ENCODE data around the gene VAPB. TPM values are rescaled to one million over a fixed set of nuclear protein-coding genes. Genes with fewer than 3 reads are reported as not detected.

Gene VAPB
- total RNA-seq, 4 donors from 2014 or later, result 24.6 to 30.8 (median 29.4) TPM

DNA sequence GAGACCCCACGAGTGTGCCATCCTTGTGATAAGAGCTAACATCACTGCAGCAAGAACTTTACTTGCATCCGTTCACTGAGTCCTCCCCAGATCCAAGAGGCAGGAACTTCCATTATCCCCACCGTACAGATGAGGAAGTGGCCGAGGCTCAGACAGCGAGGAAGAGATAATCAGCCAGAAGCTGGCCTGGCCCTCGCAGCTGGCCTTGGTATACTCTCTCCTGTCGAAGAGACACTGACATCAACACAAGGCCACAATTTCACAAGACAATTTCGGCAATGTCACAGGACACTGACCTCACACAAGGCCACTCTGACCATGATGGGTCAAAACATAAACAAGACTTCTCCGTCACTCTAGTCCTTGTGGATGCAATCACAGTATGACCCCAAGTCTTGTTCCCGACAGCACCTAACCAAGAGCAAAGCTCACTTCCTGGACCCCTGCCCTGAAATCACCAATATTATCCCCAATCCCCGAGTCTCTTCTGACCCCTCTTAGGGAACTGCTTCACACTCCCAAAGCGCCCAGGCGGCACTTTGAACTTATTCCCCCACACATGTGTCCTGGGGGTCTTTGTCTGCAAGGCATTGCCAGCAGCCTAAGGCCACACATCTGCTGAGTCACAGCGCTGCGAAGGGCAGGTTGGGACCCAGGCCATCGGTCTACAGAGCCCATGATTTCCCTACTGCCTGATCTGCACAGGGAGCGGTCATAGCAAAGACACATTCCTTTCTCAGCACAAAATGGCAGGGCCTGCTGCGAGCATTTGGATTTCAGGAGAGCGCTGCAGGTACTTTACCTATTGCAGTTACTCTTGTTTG, 14.8 kb upstream of the VAPB start:
- TF ChIP-seq CTCF (IDR thresholded peaks at IDR 0.05), result no peak
- no peak for DNase-seq
- Histone ChIP-seq H3K27me3 (no peaks in the 10 kb centered on the region), H3K27ac (no peak overlapping the region), H3K4me1 (no peaks in the 10 kb centered on the region), H3K9me3 (no peaks in the 10 kb centered on the region), H3K36me3 (no peaks in the 10 kb centered on the region), H3K4me3 (no peak overlapping the region)

DNA sequence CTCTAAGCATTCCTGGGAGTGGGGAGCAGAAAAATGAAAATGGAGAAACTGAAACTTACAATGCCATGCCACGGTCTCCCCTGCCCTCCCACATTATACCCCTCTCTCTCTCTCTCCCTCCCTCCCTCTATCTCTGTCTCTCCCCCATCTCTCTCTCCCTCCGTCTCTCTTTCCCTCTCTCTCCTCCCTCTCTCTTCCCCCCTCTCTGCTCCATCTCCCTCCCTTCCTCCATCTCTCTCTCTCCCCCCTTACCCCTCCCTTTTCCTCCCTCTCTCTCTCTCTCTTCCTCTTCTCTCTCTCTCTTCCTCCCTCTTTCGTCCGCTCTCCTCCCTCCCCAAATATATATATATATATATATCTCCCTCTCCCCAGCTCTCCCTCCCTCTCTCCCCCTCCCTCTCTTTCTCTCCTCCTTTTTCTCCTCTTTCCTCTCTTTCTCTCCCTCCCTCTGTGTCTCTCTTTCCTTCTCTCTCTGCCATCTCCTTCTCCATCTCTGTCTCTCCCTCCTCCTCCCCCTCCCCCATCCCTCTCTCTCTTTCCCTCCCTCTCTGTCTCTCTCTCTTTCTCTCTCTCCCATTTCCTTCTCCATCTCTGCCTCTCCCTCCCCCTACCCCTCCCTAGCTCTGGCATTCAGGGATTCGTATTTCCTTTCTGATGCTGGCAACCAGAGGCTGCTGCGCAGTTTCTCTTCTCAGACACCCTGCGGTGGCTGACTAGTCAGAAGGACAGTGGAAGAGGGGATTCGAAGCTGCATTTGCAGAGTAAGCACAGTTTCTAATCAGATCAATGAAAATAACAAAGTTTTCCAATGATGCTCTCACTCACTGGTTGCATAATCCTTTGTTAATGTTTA, 13.9 kb upstream of the VAPB start:
- no peak for TF ChIP-seq POLR2A (IDR thresholded peaks at IDR 0.05)
- no peak for TF ChIP-seq CTCF (IDR thresholded peaks at IDR 0.05)
- no peak for DNase-seq
- Histone ChIP-seq H3K36me3 (no peaks in the 10 kb centered on the region), H3K27me3 (no peaks in the 10 kb centered on the region), H3K9me3 (no peaks in the 10 kb centered on the region), H3K4me3 (no peak overlapping the region), H3K4me1 (no peaks in the 10 kb centered on the region), H3K27ac (no peak overlapping the region)

DNA sequence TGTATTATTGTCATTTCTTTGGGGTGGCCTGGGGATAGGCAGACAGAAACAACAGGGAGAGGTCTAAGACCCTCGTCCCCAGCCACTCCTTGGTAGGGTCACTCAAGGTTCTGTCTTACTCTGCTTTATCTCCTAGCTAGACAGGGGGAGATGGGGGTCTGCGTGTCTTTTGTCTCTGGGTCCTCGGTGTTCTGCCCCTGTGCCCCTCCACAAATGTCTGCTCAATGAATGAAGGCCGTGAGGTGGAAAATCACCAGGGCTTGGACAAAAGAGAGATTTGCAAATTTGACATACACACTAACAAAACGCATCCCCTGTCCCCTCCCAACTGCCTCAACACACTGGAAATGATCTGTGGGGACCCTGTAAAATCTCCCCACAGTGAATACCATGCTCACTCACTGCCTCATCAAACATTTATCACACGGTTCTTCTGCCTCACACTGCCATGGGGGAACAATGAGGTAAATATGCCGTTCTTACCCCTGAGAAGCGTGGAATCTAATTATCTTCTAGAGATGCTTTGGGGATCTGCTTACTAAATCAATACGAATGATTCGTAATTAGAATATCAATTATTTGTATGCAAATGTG, 13.2 kb upstream of the VAPB start:
- TF ChIP-seq POLR2A (IDR thresholded peaks at IDR 0.05) (no peak), CTCF (IDR thresholded peaks at IDR 0.05) (no peak)
- H3K9me3 ChIP-seq, result no peaks in the 10 kb centered on the region

GRCh38 chr20:58377017-58377416, 12.0 kb upstream of the VAPB start:
- no peak overlapping the region for H3K4me3 ChIP-seq
- no peaks in the 10 kb centered on the region for H3K27me3 ChIP-seq
- H3K4me1 ChIP-seq, result no peaks in the 10 kb centered on the region
- no peak for TF ChIP-seq POLR2A (IDR thresholded peaks at IDR 0.05)
- no peak for TF ChIP-seq CTCF (IDR thresholded peaks at IDR 0.05)
- no peaks in the 10 kb centered on the region for H3K36me3 ChIP-seq
- H3K9me3 ChIP-seq, result peaks cover 0 to under 1% (median 0%) of the 10 kb centered on the region in 4 donors
- DNase-seq, result no peak
- no peak overlapping the region for H3K27ac ChIP-seq

More for the DNA sequence above, 13.2 kb upstream of the VAPB start:
- H3K4me1 ChIP-seq, result no peaks in the 10 kb centered on the region
- no peak for DNase-seq
- H3K27ac ChIP-seq, result no peak overlapping the region
- H3K36me3 ChIP-seq, result no peaks in the 10 kb centered on the region
- H3K27me3 ChIP-seq, result no peaks in the 10 kb centered on the region
- no peak overlapping the region for H3K4me3 ChIP-seq

DNA sequence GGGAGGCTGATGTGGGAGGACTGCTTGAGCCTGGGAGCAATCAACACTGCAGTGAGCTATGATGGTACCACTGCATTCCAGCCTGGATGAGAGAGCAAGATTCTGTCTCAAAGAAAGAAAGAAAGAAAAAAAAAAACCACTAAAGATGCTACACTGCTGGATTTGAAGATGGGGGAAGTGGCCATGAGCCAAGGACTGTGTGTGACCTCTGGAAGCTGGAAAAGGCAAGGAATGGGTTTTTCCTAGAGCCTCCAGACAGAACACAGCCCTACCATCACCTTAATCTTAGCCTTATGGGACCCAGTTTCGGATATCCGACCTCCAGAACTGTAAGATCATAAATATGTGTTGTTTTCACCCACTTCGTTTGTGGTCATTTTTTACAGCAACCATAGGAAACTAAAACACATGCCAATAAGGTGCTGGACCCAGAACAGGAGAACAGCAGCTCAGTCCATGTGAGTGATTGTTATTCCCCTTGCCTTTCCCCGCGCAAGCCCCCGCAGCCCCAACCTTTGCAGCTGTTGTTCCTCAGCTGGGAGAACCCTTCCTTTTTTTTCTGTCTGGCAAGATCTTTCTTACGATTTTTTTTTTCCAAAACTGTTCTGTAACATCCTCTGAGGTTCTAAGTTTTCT, 11.1 kb upstream of the VAPB start:
- no peak overlapping the region for H3K27ac ChIP-seq
- no peak for DNase-seq
- H3K4me3 ChIP-seq, result no peak overlapping the region
- H3K27me3 ChIP-seq, result no peaks in the 10 kb centered on the region
- TF ChIP-seq CTCF (IDR thresholded peaks at IDR 0.05) (no peak), POLR2A (IDR thresholded peaks at IDR 0.05) (no peak)
- peaks cover 0 to 3% (median 0%) of the 10 kb centered on the region in 4 donors for H3K9me3 ChIP-seq
- H3K4me1 ChIP-seq, result no peaks in the 10 kb centered on the region
- no peaks in the 10 kb centered on the region for H3K36me3 ChIP-seq

All from Peyer's patch (tissue), 4 donors.